ENCODE data around the gene OGDH. TPM values are rescaled to one million over a fixed set of nuclear protein-coding genes. Genes with fewer than 3 reads are reported as not detected.

OGDH gene
- total and polyA plus RNA-seq, 10 of the 15 experiments (the other 5 are each of a cell fraction or from before 2014, with no cell fraction given) = 4.1 to 103 (median 48.4) TPM

- TF ChIP-seq RAD21 (IDR thresholded peaks at IDR 0.05; ENCODE audit: insufficient read depth, low read depth, low read length) (peak; percentile 46), CUX1 (IDR thresholded peaks at IDR 0.05; ENCODE audit: insufficient replicate concordance, low read depth, low read length) (no peak), WRNIP1 (IDR thresholded peaks at IDR 0.05; ENCODE audit: borderline replicate concordance, low read depth, low read length) (peak; percentile 92; the same call in 1 of the 2 replicates), RUNX3 (IDR thresholded peaks at IDR 0.05; ENCODE audit: low read length) (peak; percentile 97), MTA3 (IDR thresholded peaks at IDR 0.05; ENCODE audit: borderline replicate concordance, low read length) (peak; percentile 78; the same call in 1 of the 2 replicates), YBX1 (IDR thresholded peaks at IDR 0.05) (no peak), RAD51 (IDR thresholded peaks at IDR 0.05) (no peak; the same call in 1 of the 2 replicates), SIN3A (IDR thresholded peaks at IDR 0.05; ENCODE audit: low read depth, low read length) (no peak), MEF2A (IDR thresholded peaks at IDR 0.05; ENCODE audit: insufficient read depth, low read depth, low read length) (peak; percentile 66; the same call in 1 of the 2 replicates), ZNF24 (IDR thresholded peaks at IDR 0.05) (no peak), BCL3 (IDR thresholded peaks at IDR 0.05; ENCODE audit: borderline replicate concordance, insufficient read depth, low read depth, low read length, poor library complexity, severe bottlenecking) (peak; percentile 88), LARP7 (IDR thresholded peaks at IDR 0.05) (peak; percentile 31; the same call in 1 of the 2 replicates), RCOR1 (conservative IDR thresholded peaks at IDR 0.05; ENCODE audit: low read depth, low read length) (0 out of 2 replicates have a peak, but pooled peaks have one; percentile 53), CBX3 (IDR thresholded peaks at IDR 0.05; ENCODE audit: borderline replicate concordance, low read depth) (no peak)
- TF ChIP-seq, protein P1, sequence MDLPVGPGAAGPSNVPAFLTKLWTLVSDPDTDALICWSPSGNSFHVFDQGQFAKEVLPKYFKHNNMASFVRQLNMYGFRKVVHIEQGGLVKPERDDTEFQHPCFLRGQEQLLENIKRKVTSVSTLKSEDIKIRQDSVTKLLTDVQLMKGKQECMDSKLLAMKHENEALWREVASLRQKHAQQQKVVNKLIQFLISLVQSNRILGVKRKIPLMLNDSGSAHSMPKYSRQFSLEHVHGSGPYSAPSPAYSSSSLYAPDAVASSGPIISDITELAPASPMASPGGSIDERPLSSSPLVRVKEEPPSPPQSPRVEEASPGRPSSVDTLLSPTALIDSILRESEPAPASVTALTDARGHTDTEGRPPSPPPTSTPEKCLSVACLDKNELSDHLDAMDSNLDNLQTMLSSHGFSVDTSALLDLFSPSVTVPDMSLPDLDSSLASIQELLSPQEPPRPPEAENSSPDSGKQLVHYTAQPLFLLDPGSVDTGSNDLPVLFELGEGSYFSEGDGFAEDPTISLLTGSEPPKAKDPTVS (IDR thresholded peaks at IDR 0.05; ENCODE audit: low read depth, low read length) = 0 out of 2 replicates have a peak, but pooled peaks have one; percentile 8
- TF ChIP-seq, protein P2, sequence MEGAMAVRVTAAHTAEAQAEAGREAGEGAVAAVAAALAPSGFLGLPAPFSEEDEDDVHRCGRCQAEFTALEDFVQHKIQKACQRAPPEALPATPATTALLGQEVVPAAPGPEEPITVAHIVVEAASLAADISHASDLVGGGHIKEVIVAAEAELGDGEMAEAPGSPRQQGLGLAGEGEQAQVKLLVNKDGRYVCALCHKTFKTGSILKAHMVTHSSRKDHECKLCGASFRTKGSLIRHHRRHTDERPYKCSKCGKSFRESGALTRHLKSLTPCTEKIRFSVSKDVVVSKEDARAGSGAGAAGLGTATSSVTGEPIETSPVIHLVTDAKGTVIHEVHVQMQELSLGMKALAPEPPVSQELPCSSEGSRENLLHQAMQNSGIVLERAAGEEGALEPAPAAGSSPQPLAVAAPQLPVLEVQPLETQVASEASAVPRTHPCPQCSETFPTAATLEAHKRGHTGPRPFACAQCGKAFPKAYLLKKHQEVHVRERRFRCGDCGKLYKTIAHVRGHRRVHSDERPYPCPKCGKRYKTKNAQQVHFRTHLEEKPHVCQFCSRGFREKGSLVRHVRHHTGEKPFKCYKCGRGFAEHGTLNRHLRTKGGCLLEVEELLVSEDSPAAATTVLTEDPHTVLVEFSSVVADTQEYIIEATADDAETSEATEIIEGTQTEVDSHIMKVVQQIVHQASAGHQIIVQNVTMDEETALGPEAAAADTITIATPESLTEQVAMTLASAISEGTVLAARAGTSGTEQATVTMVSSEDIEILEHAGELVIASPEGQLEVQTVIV (IDR thresholded peaks at IDR 0.05; ENCODE audit: borderline replicate concordance, partially characterized antibody) = peak; percentile 61
These were observed 32.5 kb downstream of the OGDH start (continued) for GRCh38 chr7:44638611-44639557.
